ENCODE measurements around the gene PTGIS. TPM values are rescaled to one million over a fixed set of nuclear protein-coding genes. Genes with fewer than 3 reads are reported as not detected.

The PTGIS gene
- total RNA-seq, 1 experiment from 2014 or later, result 0.26 TPM

GRCh38 chr20:49540687-49541435 is 27.1 kb downstream of the PTGIS start:
- H3K27ac Mint-ChIP-seq (ENCODE audit: unreplicated experiment), result no peak overlapping the region
- TF ChIP-seq, protein P1, sequence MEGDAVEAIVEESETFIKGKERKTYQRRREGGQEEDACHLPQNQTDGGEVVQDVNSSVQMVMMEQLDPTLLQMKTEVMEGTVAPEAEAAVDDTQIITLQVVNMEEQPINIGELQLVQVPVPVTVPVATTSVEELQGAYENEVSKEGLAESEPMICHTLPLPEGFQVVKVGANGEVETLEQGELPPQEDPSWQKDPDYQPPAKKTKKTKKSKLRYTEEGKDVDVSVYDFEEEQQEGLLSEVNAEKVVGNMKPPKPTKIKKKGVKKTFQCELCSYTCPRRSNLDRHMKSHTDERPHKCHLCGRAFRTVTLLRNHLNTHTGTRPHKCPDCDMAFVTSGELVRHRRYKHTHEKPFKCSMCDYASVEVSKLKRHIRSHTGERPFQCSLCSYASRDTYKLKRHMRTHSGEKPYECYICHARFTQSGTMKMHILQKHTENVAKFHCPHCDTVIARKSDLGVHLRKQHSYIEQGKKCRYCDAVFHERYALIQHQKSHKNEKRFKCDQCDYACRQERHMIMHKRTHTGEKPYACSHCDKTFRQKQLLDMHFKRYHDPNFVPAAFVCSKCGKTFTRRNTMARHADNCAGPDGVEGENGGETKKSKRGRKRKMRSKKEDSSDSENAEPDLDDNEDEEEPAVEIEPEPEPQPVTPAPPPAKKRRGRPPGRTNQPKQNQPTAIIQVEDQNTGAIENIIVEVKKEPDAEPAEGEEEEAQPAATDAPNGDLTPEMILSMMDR (IDR thresholded peaks at IDR 0.05; ENCODE audit: unreplicated experiment), result no peak
- no TSS peak for BruUV-seq (replicated peaks)
- no peak overlapping the region for H3K4me3 Mint-ChIP-seq (ENCODE audit: low read depth, unreplicated experiment)
- CTCF ChIA-PET, result interaction anchor here (0.6 to 5.0 kb wide), 24 partner anchors 9 to 373 kb away, joined by 3 to 184 read pairs (median 4); partner anchors contain the start of gene PTGIS
- H3K9me3 Mint-ChIP-seq (ENCODE audit: low read depth, unreplicated experiment), result peaks cover 3% of the 10 kb centered on the region
- no peaks in the 10 kb centered on the region for H3K36me3 Mint-ChIP-seq (ENCODE audit: insufficient read depth, unreplicated experiment)
- intact Hi-C loops (cut with micrococcal nuclease; ENCODE audit: unreplicated experiment), result loop anchor here (1.0 to 5.0 kb wide), 4 partner anchors 67 to 386 kb away; no protein-coding TSS in a partner anchor
- DNase-seq, result no peak
- H3K4me1 Mint-ChIP-seq (ENCODE audit: low read depth, unreplicated experiment), result peaks cover 25% of the 10 kb centered on the region
- peaks cover 15% of the 10 kb centered on the region for H3K27me3 Mint-ChIP-seq (ENCODE audit: unreplicated experiment)

- intact Hi-C loops (cut with micrococcal nuclease; ENCODE audit: unreplicated experiment), result loop anchor here (5.0 kb wide), 1 partner anchor 387 kb away; no protein-coding TSS in a partner anchor
- Mint-ChIP-seq H3K27me3 (ENCODE audit: unreplicated experiment) (peaks cover 21% of the 10 kb centered on the region), H3K27ac (ENCODE audit: unreplicated experiment) (no peak overlapping the region), H3K9me3 (ENCODE audit: low read depth, unreplicated experiment) (peaks cover under 1% of the 10 kb centered on the region), H3K36me3 (ENCODE audit: insufficient read depth, unreplicated experiment) (no peaks in the 10 kb centered on the region), H3K4me3 (ENCODE audit: low read depth, unreplicated experiment) (no peak overlapping the region), H3K4me1 (ENCODE audit: low read depth, unreplicated experiment) (peaks cover 25% of the 10 kb centered on the region)
- no peak for DNase-seq
- CTCF ChIA-PET, result interaction anchor here (0.6 to 5.0 kb wide), 4 partner anchors 13 to 206 kb away, joined by 3 to 184 read pairs (median 12); no protein-coding TSS in a partner anchor
- TF ChIP-seq, protein P1 (IDR thresholded peaks at IDR 0.05; ENCODE audit: unreplicated experiment), result no peak
- BruUV-seq (replicated peaks), result no TSS peak
These were observed 27.7 kb downstream of the PTGIS start for GRCh38 chr20:49540232-49540620.

GRCh38 chr20:49539481-49540231 is 28.3 kb downstream of the PTGIS start:
- CTCF ChIA-PET, result interaction anchor here (0.6 to 5.0 kb wide), 4 partner anchors 14 to 69 kb away, joined by 3 to 184 read pairs (median 13); no protein-coding TSS in a partner anchor
- no TSS peak for BruUV-seq (replicated peaks)
- no peak for DNase-seq
- Mint-ChIP-seq H3K36me3 (ENCODE audit: insufficient read depth, unreplicated experiment) (no peaks in the 10 kb centered on the region), H3K4me3 (ENCODE audit: low read depth, unreplicated experiment) (no peak overlapping the region), H3K27me3 (ENCODE audit: unreplicated experiment) (peaks cover 27% of the 10 kb centered on the region), H3K4me1 (ENCODE audit: low read depth, unreplicated experiment) (peaks cover 25% of the 10 kb centered on the region), H3K27ac (ENCODE audit: unreplicated experiment) (no peak overlapping the region), H3K9me3 (ENCODE audit: low read depth, unreplicated experiment) (no peaks in the 10 kb centered on the region)
- TF ChIP-seq, protein P1 (IDR thresholded peaks at IDR 0.05; ENCODE audit: unreplicated experiment), result no peak
- intact Hi-C loops (cut with micrococcal nuclease; ENCODE audit: unreplicated experiment), result loop anchor here (5.0 kb wide), 1 partner anchor 388 kb away; no protein-coding TSS in a partner anchor

GRCh38 chr20:49538950-49539349 is 29.0 kb downstream of the PTGIS start:
- CTCF ChIA-PET, result interaction anchor here (0.6 to 5.0 kb wide), 3 partner anchors 41 to 216 kb away, joined by 4 to 184 read pairs (median 5); no protein-coding TSS in a partner anchor
- Mint-ChIP-seq H3K27ac (ENCODE audit: unreplicated experiment) (no peak overlapping the region), H3K4me1 (ENCODE audit: low read depth, unreplicated experiment) (peaks cover 24% of the 10 kb centered on the region), H3K4me3 (ENCODE audit: low read depth, unreplicated experiment) (no peak overlapping the region), H3K36me3 (ENCODE audit: insufficient read depth, unreplicated experiment) (peaks cover 4% of the 10 kb centered on the region), H3K9me3 (ENCODE audit: low read depth, unreplicated experiment) (no peaks in the 10 kb centered on the region), H3K27me3 (ENCODE audit: unreplicated experiment) (peaks cover 34% of the 10 kb centered on the region)
- TF ChIP-seq, protein P1 (IDR thresholded peaks at IDR 0.05; ENCODE audit: unreplicated experiment), result no peak
- no TSS peak for BruUV-seq (replicated peaks)
- no peak for DNase-seq
- intact Hi-C loops (cut with micrococcal nuclease; ENCODE audit: unreplicated experiment), result no loop called here
